NCI-H774 (cell line): ENCODE measurements around the gene GCNT3.

Source experiments
- DNase-seq: peaks from one replicate; lab custom pipeline; 2025; lab: John Stamatoyannopoulos, UW

Gene GCNT3, protein sequence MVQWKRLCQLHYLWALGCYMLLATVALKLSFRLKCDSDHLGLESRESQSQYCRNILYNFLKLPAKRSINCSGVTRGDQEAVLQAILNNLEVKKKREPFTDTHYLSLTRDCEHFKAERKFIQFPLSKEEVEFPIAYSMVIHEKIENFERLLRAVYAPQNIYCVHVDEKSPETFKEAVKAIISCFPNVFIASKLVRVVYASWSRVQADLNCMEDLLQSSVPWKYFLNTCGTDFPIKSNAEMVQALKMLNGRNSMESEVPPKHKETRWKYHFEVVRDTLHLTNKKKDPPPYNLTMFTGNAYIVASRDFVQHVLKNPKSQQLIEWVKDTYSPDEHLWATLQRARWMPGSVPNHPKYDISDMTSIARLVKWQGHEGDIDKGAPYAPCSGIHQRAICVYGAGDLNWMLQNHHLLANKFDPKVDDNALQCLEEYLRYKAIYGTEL

DNA sequence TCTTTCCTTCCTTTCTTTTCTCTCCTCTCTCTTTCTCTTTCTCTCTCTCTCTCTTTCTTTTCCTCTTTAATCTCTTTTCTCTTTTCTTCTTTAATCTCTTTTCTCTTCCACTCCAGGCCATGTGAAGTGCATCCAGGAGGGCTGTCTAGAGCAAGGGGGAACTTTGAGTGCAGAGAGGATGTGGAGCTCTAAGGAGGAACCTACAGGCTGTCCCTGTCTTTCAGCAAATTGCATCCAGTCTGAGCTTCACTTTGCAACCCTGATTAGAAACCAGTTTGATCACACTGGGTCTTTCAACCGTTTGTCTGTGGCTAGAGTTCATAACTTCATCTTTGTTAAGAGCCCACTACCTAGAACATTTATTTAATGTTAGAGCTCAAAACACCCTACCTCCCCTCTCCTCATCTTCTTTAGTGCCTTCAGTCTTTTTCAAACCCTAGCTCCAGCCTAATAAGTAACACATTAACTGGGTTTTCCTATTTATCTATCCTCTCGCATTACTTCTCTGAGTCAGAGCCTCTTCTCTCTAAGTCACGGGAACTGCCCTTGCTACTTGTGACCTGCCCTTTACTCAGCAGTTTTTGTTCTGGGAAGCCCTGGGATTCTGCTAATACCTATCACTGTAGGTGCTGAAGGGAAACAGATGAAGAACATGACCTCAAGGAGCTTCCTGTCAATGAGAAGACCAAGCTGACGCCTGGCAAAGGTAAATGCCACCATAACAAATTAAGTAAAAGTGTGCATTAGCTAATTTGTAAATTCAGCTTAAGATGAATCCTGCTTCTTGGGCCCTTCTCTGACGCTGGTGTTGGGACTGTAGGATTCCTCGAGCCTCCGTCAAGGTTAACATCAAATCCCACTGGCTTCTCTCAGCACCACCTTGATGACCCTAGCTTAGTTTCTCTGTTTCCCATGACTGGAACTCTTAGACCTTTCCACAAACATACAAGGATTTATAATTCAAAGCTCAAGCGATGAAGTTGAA lies at the start of gene GCNT3:
Gene GCNT3 (plus strand): TSS at position 508 of the 985 bp plus-strand sequence. CDS start 6,456 bp downstream, outside the sequence.
- no peak for DNase-seq

DNA sequence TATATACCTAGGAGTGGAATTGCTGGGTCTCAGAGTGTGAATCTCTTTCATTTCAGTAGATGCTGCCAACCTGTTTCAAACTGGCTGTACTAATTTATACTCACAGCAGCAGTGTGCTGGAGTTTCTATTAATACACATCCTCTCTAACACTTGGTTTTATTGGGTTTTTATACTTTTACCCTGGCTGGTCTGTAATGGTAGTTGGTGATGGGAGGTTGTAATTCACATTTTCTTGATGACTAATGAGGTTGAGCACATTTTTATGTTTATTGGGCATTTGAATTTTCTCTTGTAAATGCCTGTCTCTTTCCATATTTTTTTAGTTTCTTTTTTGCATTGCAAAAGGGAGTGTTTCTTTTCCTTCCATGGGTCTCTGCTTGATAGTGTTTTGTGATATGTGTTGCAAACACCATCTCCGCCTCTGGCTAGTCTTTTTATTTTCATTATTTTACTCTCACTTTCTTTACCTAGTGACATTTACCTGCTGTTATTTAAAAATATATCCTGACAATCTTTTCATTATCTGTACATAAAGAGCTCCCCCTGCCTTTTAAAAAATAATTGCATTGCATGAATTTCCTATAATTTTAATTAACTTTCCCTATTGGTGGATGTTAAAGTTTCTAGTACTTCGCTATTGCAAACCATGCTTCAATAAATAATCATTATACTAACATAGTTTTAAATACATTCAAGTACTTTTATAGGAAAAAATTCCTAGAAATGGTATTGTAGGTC lies 49.0 kb upstream of the GCNT3 start:
- DNase-seq = no peak

DNA sequence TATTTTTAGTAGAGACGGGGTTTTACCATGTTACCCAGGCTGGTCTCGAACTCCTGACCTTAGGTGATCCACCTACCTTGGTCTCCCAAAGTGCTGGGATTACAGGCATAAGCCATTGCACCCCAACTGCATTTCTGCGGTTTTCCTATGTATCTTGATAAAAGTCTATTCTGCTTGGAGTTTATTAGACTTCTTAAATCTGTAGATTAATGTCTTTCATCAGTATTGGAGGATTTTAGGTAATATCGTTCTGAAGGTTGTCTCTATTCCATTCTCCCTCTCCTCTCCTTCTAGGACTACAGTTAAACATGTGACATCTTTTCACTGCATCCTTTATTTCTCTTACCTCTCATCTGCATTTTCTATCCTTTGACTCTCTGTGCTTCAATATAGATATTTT lies 46.3 kb upstream of the GCNT3 start:
- no peak for DNase-seq

DNA sequence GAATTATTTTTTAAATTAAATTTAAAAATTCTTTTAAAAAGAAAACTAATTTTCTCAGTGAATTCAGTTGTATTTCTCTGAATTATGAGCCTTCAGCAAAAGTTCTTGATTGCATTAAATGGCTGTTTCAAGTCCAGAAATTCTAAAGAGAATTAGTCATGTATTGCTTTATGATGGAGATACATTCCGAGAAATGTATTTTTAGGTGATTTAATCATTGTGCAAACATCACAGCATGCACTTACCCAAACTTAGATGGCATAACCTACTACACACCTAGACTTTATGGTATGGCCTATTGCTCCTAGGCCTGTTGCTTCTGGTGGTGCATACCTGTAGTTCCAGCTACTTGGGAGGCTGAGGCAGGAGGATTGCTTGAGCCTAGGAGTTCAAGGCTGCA lies 44.3 kb upstream of the GCNT3 start:
- DNase-seq = no peak

DNA sequence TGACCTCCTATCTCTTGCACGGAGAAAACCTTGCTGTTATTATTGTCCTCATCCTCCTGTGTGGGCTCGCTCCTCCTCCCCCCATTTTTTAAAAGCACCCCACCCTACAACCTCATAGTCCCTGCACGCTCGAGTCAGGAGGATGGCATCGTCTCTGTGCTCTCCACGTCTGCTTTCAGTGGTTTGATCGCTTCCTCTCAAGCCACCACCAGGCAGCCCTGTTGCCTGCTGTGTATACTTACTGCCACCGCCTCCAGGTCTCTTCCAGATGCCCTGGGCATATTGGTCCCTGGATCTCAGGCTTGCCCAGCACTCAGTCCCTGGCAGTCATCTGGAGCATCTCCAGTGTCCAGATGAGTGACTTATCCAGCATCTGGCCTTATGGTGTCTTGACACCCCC lies 42.1 kb upstream of the GCNT3 start:
- no peak for DNase-seq

DNA sequence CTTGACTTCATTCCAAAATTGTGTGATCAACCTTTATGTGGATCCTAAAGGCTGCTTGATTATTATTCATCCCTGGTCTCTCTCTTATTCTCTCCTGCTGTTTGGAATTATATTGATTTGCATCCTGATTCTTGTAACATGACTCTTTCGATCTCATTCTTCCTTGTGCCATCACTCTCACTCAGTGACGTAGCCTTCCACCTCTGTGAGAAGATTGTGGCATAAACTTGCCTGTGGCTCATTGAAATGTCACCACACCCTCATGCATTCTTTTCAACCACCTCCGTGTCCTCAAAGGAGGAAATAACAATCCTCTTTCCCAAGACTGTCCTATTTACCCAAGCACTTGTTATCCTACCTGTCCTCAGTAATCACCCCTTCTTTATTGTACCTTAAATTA lies 41.3 kb upstream of the GCNT3 start:
- DNase-seq = no peak

DNA sequence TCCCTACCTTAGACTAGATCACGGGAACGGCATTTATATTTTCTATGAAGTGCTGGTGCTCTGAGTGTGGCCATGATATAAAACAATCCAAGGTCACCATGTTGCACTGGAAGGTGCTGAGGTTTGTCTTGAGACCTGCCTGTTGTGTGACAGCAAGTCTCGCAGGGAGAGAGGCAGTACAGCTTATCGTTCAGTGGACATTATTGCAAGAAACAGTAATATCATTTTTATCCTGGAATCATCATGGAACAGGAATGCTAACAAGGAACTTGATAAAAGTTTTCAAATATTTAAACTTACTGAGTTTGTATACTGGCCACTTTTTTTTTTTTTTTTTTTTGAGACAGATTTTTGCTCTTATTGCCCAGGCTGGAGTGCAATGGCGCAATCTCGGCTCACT lies 40.0 kb upstream of the GCNT3 start:
- DNase-seq = no peak

DNA sequence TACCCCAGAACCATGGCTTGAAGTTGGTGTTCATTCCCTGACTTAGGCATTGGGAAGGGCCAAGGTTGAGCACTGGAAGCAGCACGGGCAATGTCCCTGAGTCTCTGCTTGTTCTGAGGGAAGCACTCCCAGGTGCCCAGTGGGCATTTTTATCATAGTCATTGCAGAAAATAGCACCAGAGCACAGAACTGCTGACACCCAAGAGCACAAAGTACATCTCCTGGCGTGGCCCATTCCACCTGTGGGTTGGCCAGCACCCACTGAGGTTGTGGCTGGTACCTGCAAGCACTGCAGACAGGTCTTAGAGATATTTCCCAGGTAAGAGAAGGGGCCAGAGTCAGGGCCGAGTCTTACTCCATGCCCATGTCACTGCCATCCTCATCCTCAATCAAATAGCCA lies 28.5 kb upstream of the GCNT3 start:
- no peak for DNase-seq

DNA sequence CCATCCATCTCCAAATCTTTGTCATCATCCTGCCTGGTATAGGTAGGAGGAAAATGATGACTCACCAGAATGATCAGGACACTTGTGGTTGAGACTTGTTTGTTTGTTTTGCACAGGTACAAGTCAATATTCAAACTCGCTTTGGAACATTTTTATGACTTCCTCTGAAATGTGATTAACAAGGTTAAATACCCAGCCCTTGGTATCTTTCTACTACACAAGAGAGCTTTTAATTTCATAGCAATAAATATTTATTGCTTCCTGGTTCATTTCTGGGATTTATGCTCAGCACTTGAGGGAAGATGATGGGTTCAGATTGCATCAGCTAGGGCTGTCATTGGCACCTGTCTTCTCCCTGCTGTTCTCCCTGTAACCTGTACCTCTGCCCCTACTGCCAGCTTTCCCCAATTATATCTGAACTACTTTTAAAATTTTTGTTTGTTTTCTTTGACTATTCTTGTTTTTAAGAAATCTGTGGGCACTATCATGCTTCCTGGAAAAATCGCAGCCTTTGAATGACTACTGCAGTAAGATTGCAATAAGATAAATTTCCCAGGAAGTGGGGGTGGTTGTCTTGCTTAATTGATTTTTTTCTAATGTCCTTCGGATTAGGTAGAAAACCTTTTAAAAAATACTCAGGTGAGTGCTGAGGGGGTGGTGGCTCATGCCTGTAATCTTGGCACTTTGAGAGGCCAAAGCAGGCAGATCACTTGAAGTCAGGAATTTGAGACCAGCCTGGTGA lies 24.3 kb upstream of the GCNT3 start:
- peak; percentile 6 for DNase-seq

DNA sequence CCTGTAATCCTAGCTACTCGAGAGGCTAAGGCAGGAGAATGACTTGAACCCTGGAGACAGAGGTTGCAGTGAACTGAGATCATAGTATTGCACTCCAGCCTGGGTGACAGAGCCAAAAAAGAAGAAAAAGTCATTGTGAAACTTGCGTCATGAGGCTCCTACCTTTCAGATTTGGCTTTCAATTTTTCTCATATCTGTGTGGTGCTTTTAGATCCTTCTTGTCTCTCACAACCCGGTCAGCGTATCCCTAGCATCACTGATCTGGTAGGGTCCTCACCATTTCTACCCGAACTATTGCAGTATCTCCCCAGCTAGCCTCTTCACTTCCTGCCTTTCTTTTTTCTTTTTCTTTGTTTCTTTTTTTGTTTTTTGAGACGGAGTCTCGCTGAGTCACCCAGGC lies 21.6 kb upstream of the GCNT3 start:
- DNase-seq = no peak

DNA sequence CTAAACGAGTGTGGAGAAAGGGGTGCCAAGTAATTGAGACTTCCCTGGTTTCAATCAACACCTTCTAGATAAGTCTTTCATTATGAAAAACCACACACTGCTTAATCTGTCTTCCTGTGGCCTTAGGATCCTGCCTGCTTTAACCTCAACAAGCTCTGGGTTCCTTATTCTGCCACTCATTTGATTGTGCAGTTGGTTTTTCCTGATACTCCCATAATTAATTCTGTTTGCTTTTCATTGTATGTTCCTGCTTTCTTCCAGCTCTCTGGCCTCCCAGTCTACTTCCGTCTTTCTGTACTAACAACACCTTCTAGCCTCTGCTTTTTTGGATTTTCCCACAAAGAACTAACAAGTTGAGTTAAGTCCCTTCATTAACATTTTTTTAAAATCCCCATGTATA lies 20.2 kb upstream of the GCNT3 start:
- no peak for DNase-seq

DNA sequence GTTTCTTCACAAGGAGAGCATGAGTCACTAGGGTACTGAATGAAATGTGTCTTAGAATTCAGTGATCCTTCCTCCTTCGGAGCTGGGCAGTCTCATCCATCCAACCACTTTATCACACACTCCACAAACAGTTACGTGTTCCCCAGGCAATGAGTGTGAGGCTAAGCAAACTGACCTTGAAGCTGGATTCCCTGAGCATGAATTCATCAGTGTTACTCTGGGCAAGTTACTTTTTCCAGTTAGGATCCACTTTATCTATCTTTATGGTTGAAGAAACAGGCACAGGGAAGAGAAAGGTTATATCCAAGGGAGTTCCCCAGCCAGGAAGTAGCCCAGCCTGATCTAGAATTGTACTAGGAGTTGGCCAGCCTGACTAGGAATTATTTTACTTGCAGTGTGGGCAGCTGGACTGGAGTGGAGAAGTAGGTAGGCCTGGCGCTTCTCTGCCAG lies 17.1 kb upstream of the GCNT3 start:
- no peak for DNase-seq

DNA sequence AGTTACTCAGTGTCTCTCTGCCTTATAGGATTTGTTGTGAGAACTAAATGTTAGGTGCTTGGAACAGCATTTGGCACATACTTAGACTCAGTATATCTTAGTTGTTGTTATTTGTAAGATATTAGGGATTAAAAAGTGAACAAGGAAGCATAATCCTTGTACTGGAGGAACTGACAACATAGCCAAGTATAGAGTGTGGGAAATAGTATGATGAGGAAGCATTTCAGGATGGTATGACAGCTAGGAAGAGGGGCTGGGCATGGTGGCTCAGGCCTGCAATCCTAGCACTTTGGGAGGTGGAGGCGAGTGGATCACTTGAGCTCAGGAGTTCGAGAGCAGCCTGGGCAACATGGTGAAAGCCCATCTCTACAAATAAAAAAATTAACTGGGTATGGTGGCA lies 16.6 kb upstream of the GCNT3 start:
- DNase-seq = no peak

DNA sequence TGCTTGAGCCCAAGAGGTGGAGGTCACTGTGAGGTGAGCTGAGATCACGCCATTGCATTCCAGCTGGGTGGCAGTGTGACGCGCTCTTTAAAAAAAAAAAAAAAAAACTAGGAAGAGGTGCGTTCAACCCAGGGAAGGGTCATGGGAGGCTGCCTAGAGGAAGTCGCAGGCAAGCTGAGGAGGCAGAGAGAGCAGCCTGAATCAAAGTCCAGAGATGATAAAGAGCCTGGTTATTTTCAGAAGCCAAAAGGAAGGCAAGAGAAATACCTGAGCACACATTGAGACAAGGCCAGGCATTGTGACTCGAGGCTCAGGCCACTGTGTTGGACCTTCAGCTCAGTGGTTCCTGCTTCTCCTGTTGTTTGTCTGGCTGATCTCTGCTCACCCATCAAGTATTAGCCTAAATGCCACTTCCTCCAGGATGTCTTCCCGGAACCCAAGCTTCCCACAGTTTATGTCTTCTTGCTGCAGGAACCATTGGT lies 16.1 kb upstream of the GCNT3 start:
- DNase-seq = no peak

DNA sequence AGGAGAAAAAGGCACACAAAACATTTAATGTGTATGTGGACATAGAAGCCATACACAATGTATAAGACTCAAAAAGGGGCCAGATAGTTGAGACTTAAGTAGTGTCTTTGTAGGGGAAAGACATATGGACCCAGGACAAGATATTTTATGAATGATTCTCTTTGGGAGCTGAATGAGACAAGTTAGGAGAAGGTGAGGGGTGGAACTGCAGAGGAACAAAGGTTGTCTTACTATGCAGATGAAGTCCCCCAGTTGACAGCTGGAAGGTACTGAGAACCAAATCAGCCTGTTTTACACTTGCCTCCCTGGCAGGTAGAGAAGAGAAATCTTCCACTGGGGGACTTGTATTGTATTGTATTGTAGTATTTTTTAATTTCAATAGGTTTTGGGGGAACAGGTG lies 14.9 kb upstream of the GCNT3 start:
- DNase-seq = no peak

DNA sequence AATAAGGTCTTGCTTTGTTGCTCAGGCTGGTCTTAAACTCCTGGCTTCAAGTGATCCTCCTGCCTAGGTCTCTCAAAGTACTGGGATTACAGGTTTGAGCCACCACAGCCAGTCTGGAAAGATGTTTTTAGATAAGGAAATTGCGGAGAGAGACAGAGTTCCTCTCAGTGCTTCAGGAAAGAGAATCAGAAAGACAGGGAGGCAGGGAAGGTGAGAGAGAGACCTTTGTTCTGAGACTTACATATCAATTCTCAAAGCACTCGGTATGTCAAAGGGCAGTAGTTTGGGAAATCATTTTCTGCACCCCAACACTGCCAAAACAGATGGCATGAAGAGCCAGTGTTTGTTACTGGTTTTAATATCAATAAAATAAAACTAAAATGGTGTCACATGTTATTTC lies 13.1 kb upstream of the GCNT3 start:
- DNase-seq = no peak

DNA sequence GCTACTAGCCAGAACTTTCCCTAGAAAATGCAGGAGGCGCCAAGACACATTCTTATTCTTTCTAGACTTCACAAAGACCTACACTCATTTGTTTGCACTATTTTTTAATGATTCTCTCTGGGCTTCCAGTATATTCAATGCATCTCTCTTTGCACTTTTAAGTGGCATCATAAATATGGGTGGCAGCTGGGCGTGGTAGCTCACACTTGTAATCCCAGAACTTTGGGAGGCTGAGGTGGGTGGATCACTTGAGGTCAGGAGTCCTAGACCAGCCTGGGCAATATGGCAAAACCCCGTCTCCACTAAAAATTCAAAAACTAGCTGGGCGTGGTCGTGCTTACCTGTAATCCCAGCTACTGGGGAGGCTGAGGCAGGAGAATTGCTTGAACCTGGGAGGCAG lies 5.6 kb upstream of the GCNT3 start:
- DNase-seq = no peak

DNA sequence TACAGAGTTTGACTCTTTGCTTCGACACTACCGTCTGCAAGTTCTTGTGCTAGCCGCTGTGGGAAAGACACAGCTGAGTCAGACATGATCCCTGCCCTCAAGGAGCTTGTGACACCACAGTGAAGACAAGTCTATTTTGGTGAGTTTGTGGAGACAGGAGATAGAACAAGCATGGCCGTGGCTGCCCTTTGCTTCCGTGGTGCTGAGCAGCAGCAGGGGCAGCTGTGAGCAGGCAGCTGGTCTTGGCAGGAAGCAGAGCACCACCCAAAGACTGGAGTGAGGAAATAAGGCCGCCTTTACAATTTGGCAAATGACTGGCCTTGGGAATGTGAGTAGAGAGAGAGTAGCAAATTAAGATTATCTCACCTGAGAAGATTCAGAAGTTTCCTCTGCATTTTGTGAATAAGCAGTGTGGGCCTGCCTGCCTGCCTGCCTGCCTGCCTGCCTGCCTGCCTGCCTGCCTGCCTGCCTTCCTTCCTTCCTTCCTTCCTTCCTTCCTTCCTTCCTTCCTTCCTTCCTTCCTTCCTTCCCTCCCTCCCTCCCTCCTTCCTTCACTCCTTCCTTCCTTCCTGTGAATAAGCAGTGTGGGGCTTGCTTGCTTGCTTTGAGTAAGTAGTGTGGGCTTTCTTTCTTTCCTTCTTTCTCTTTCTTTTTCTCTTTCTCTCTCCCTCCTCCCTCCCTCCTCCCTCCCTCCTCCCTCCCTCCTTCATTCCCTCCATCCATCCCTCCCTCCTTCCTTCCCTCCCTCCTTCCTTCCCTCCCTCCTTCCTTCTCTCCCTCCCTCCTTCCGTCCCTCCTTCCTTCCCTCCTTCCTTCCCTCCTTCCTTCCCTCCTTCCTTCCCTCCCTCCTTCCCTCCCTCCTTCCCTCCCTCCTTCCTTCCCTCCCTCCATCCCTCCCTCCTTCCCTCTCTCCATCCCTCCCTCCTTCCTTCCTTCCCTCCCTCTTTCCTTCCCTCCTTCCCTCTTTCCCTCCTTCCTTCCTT lies 1.6 kb upstream of the GCNT3 start:
- DNase-seq = no peak

DNA sequence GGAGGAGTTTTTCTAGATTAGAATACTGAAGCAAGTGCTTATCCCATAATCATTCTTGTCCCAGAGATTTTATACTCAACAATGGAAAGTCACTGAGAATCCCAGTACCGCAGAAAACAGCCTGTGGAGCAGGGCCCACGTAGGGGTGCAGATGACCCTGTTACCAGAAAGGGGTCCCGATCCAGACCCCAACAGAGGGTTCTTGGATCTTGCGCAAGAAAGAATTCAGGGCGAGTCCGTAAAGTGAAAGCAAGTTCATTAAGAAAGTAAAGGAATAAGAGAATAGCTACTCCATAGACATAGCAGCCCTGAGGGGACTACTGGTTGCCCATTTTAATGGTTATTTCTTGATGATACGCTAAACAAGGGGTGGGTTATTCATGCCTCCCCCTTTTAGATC lies 2.6 kb downstream of the GCNT3 start:
- no peak for DNase-seq

DNA sequence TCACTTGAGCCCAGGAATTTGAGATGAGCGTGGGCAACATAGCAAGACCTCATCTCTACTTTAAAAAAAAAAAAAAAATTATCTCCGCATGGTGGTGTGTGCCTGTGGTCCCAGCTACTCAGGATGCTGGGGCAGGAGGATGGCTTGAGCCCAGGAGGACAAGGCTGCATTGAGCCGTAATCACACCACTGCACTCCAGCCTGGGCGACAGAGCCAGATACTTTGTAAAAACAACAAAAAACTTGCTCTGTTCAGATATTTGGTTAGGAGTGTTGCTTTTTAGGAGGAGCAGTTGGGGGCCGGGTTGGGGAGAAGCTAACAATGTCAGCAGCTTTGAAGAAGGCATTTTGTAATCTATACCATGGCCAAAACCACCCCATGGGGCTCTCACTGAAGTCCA lies 4.1 kb downstream of the GCNT3 start:
- DNase-seq = no peak
